ENCODE data around the gene LIMS1. TPM values are rescaled to one million over a fixed set of nuclear protein-coding genes. Genes with fewer than 3 reads are reported as not detected.

Gene LIMS1
- total and polyA plus RNA-seq, 2 of the 13 experiments (the other 11 are each of a cell fraction or from before 2014, with no cell fraction given): 38.3 to 49.6 TPM

DNA sequence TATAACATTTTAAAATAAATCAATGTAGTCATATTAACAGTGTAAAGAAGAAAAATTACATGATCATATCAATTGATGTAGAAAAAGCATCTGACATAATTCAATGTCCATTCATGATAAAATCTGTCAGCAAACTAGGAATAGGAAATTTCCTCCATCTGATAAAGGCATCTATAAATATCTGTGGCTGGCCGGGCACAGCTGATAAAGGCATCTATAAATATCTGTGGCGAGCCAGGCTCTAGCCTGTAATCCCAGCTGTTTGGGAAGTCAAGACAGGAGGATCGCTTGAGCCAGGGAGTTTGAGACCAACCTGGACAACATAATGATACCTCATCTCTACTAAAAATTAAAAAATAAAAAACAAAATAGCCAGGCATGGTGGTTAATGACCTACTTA is 166.9 kb downstream of the LIMS1 start:
- 53% methylated on average over 3 of the region's 3 CpGs for WGBS (ENCODE audit: low lambda C conversion rate)
- H3K36me3 ChIP-seq (replicated peaks in 1 of 2; ENCODE audit: control insufficient read depth in 1 of 2, insufficient read depth in 2 of 2, low read length in 2 of 2): no peaks in the 10 kb centered on the region
- intact Hi-C loops (cut with micrococcal nuclease; ENCODE audit: unreplicated experiment) (no loop called here), in situ Hi-C loops (cut with HindIII; ENCODE audit: extremely low pct_ligation_motif_present, low pct_unique_long_range_greater_than_20kb) (no loop called here)
- no peaks in the 10 kb centered on the region for H3K9me3 ChIP-seq (ENCODE audit: low read length)
- H2AFZ ChIP-seq (ENCODE audit: low read length): no peak overlapping the region
- ATAC-seq (no peak), FAIRE-seq (no peak), DNase-seq (ENCODE audit: low spot score) (no peak)
- no peaks in the 10 kb centered on the region for H3K79me2 ChIP-seq (ENCODE audit: insufficient read depth, low read length)
- ChIA-PET POLR2A (interaction anchor here (1.8 kb wide), 1 partner anchor 18 kb away, joined by 6 read pairs; the partner anchor contains the start of gene RANBP2), CTCF (ENCODE audit: low intra/inter-chr PET ratio, low total read pairs) (no interaction called here)
- no peaks in the 10 kb centered on the region for H4K20me1 ChIP-seq (ENCODE audit: insufficient read depth, low read length)
- H3K4me1 ChIP-seq (ENCODE audit: insufficient read depth, low read length): peaks cover 10% of the 10 kb centered on the region; the same call in 1 of the 2 replicates
- no peaks in the 10 kb centered on the region; a peak in 1 of 5 replicates for H3K27me3 ChIP-seq (ENCODE audit: control insufficient read depth in 1 of 2, insufficient read depth in 2 of 2, low read length in 2 of 2)
- H3K9ac ChIP-seq (ENCODE audit: insufficient read depth, low read depth, low read length): no peak overlapping the region
- BruUV-seq (replicated peaks): no TSS peak
- no peak for TF ChIP-seq NFKB2 (CRISPR knock-in tag; IDR thresholded peaks at IDR 0.05; ENCODE audit: borderline replicate concordance)
- no peak for TF ChIP-seq PRMT3 (CRISPR knock-in tag; IDR thresholded peaks at IDR 0.05; ENCODE audit: borderline replicate concordance, low read depth)
- TF ChIP-seq, protein P1, sequence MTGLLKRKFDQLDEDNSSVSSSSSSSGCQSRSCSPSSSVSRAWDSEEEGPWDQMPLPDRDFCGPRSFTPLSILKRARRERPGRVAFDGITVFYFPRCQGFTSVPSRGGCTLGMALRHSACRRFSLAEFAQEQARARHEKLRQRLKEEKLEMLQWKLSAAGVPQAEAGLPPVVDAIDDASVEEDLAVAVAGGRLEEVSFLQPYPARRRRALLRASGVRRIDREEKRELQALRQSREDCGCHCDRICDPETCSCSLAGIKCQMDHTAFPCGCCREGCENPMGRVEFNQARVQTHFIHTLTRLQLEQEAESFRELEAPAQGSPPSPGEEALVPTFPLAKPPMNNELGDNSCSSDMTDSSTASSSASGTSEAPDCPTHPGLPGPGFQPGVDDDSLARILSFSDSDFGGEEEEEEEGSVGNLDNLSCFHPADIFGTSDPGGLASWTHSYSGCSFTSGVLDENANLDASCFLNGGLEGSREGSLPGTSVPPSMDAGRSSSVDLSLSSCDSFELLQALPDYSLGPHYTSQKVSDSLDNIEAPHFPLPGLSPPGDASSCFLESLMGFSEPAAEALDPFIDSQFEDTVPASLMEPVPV (CRISPR knock-in tag; IDR thresholded peaks at IDR 0.05): no peak
- TF ChIP-seq STAG1 (CRISPR knock-in tag; IDR thresholded peaks at IDR 0.05): no peak
- no peak for TF ChIP-seq DPF2 (CRISPR knock-in tag; IDR thresholded peaks at IDR 0.05; ENCODE audit: borderline replicate concordance, low read depth)
- TF ChIP-seq, protein P2, sequence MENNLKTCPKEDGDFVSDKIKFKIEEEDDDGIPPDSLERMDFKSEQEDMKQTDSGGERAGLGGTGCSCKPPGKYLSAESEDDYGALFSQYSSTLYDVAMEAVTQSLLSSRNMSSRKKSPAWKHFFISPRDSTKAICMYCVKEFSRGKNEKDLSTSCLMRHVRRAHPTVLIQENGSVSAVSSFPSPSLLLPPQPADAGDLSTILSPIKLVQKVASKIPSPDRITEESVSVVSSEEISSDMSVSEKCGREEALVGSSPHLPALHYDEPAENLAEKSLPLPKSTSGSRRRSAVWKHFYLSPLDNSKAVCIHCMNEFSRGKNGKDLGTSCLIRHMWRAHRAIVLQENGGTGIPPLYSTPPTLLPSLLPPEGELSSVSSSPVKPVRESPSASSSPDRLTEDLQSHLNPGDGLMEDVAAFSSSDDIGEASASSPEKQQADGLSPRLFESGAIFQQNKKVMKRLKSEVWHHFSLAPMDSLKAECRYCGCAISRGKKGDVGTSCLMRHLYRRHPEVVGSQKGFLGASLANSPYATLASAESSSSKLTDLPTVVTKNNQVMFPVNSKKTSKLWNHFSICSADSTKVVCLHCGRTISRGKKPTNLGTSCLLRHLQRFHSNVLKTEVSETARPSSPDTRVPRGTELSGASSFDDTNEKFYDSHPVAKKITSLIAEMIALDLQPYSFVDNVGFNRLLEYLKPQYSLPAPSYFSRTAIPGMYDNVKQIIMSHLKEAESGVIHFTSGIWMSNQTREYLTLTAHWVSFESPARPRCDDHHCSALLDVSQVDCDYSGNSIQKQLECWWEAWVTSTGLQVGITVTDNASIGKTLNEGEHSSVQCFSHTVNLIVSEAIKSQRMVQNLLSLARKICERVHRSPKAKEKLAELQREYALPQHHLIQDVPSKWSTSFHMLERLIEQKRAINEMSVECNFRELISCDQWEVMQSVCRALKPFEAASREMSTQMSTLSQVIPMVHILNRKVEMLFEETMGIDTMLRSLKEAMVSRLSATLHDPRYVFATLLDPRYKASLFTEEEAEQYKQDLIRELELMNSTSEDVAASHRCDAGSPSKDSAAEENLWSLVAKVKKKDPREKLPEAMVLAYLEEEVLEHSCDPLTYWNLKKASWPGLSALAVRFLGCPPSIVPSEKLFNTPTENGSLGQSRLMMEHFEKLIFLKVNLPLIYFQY (CRISPR knock-in tag; IDR thresholded peaks at IDR 0.05; ENCODE audit: borderline replicate concordance): no peak
- TF ChIP-seq POLR2G (IDR thresholded peaks at IDR 0.05; ENCODE audit: low read depth, low read length): no peak
- TF ChIP-seq STAT5B (CRISPR knock-in tag; IDR thresholded peaks at IDR 0.05): no peak
- TF ChIP-seq ZSCAN12 (CRISPR knock-in tag; IDR thresholded peaks at IDR 0.05): no peak
- TF ChIP-seq ATM (IDR thresholded peaks at IDR 0.05; ENCODE audit: borderline replicate concordance): no peak
- TF ChIP-seq ZKSCAN1 (IDR thresholded peaks at IDR 0.05; ENCODE audit: low read length): no peak
- no peak for TF ChIP-seq KLF6 (CRISPR knock-in tag; IDR thresholded peaks at IDR 0.05)
- no peak for TF ChIP-seq HHEX (CRISPR knock-in tag; IDR thresholded peaks at IDR 0.05)
- no peak for TF ChIP-seq RAD21 (CRISPR knock-in tag; IDR thresholded peaks at IDR 0.05)
- no peak for TF ChIP-seq TP53 (CRISPR knock-in tag; conservative IDR thresholded peaks at IDR 0.05)
- TF ChIP-seq, protein P3, sequence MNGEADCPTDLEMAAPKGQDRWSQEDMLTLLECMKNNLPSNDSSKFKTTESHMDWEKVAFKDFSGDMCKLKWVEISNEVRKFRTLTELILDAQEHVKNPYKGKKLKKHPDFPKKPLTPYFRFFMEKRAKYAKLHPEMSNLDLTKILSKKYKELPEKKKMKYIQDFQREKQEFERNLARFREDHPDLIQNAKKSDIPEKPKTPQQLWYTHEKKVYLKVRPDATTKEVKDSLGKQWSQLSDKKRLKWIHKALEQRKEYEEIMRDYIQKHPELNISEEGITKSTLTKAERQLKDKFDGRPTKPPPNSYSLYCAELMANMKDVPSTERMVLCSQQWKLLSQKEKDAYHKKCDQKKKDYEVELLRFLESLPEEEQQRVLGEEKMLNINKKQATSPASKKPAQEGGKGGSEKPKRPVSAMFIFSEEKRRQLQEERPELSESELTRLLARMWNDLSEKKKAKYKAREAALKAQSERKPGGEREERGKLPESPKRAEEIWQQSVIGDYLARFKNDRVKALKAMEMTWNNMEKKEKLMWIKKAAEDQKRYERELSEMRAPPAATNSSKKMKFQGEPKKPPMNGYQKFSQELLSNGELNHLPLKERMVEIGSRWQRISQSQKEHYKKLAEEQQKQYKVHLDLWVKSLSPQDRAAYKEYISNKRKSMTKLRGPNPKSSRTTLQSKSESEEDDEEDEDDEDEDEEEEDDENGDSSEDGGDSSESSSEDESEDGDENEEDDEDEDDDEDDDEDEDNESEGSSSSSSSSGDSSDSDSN (CRISPR knock-in tag; IDR thresholded peaks at IDR 0.05): no peak
- no peak overlapping the region for H3K4me3 ChIP-seq (replicated peaks in 1 of 3; ENCODE audit: insufficient read depth in 1 of 3, low read depth in 2 of 3, low read length in 3 of 3)
- H3K27ac ChIP-seq (ENCODE audit: extremely low read length, insufficient read depth, low read length): no peak overlapping the region
- no peak overlapping the region for H3K4me2 ChIP-seq (ENCODE audit: low read depth, low read length)
